GM12872 (cell line): Measurements from ENCODE around the gene POLR3H.

Experiments
- TF ChIP-seq, protein P1 (sequence below): IDR thresholded peaks from 3 replicates; pipeline ENCODE4 v1.5.1; 2011; ENCODE audit warnings: low read depth, mild to moderate bottlenecking, low read length, moderate library complexity; ENCODE audit not compliant: insufficient read depth

The POLR3H gene

GRCh38 chr22:41540006-41540315, 4.3 kb downstream of the POLR3H start:
- TF ChIP-seq, protein P1, sequence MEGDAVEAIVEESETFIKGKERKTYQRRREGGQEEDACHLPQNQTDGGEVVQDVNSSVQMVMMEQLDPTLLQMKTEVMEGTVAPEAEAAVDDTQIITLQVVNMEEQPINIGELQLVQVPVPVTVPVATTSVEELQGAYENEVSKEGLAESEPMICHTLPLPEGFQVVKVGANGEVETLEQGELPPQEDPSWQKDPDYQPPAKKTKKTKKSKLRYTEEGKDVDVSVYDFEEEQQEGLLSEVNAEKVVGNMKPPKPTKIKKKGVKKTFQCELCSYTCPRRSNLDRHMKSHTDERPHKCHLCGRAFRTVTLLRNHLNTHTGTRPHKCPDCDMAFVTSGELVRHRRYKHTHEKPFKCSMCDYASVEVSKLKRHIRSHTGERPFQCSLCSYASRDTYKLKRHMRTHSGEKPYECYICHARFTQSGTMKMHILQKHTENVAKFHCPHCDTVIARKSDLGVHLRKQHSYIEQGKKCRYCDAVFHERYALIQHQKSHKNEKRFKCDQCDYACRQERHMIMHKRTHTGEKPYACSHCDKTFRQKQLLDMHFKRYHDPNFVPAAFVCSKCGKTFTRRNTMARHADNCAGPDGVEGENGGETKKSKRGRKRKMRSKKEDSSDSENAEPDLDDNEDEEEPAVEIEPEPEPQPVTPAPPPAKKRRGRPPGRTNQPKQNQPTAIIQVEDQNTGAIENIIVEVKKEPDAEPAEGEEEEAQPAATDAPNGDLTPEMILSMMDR = no peak

DNA sequence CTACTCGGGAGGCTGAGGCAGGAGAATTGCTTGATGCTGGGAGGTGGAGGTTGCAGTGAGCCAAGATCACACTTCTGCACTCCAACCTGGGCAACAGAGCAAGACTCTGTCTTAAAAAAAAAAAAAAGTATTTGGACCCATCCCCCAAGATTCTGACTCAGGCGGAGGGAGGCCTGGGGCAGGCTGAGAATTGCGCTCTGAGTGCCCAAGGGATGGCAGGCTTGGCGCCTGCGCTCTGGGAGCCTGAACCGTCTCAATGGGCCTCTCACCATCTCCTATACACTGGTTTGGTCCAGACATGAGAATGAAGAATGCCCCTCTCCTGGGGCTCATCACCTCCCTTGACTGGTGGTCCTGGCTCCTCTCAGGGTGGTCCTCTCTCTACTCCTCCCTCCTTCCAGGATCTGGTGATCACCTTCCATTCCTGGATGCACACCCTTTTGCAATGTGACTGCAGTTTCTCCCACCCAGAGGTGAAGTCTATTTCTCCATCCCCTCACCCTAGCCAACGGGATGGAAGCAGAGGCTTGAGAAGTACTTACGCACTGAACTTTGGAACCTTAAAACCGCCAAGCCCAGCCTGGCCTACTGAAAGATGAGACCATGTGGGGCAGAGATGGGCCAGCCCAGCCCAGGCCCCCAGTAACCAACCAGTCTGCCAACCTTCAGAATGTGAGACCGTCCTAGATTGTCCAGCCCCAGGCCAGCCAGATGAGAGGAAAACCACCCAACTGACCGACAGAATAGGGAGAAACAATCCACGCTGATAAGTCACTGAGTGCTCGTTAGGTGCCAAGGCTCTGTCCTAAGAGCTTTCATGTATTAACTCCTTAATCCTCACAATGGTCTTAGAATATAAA, 4.9 kb downstream of the POLR3H start:
- TF ChIP-seq, protein P1 = no peak

DNA sequence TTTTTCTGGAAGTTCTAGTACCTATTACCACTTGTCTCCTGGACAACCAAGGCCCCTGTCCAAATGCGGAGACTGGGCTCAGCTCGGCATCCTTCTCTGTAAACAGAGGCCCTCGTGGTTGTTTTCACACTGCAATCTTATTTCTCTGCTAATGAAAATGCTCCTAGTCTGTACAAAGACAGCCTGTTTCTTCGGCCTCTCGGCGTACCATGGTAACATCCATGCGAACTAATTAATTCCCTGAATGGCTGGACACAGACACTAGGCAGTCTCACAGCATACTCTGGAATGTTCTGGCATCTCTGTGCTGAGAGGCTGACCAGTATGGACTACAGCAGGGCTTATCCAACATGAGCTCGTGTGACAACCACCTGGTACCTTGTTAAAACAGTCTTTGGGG, 5.7 kb downstream of the POLR3H start:
- TF ChIP-seq, protein P1 = no peak

- TF ChIP-seq, protein P1 = no peak
Observed at GRCh38 chr22:41537203-41537602, 7.1 kb downstream of the POLR3H start.

DNA sequence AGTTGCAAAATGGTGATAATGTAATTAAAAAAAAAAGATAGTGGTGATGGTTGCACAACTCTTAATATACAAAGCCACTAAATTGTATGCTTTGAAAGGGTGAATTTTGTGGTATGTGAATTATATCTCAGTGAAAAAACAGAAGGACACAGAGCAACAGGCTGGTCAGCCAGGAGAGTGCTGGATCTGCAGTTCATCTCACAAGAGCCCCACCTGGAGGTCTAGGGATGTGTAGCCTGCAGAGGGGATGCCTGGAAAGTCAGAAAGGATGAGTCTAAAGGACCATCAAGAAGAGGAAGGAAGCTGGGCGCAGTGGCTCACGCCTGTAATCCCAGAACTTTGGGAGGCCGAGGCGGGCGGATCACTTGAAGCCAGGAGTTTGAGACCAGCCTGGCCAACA, 9.0 kb downstream of the POLR3H start:
- TF ChIP-seq, protein P1 = peak; percentile 29; the same call in 1 of the 3 replicates

DNA sequence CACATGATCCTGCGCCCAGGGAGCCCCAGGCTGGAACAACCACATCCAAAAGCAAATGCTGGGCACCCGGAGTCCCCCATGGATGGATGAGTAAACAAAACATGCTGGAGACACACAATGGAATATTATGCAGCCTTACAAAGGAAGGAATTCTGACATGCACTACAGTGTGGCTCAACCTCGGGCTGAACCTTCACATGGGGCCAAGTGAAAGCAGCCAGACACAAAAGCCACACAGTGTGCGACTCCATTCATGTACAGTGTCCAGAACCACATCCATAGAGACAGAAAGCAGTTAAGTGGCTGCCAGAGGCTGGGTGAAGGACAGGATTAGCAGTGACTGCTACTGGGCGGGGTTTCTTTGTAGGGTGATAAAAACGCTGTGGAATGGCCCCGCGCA, 10.1 kb downstream of the POLR3H start:
- TF ChIP-seq, protein P1 = no peak

- TF ChIP-seq, protein P1 = peak; percentile 95
Observed at GRCh38 chr22:41532908-41533825, 11.1 kb downstream of the POLR3H start.
